SK-MEL-5 (cell line): ENCODE data around the gene MEI1. TPM values are rescaled to one million over a fixed set of nuclear protein-coding genes. Genes with fewer than 3 reads are reported as not detected.
A peak's percentile ranks its signal among the peaks of the same experiment; 100 is the strongest.

Experiments used
- DNase-seq: peaks from one replicate; pipeline ENCODE4 v3.0.0-alpha.2; 2016; ENCODE audit warnings: low read depth, low spot score
- in situ Hi-C: cut with HindIII; loops from 2 replicates; pipeline ENCODE4 v1.10.0; 2016; ENCODE audit warnings: low sequenced_read_pairs, high pct_unique_total_duplicates, low pct_unique_long_range_greater_than_20kb
- total RNA-seq: library from RNA; depleted of rRNA; stranded (reverse); fragments of >200 nt; shearing (Covaris generic); gene quantifications from 2 replicates; pipeline ENCODE4 v1.2.3, GENCODE V29; 2014

The MEI1 gene
- total RNA-seq, 1 experiment from 2014 or later = 0.13 TPM

DNA sequence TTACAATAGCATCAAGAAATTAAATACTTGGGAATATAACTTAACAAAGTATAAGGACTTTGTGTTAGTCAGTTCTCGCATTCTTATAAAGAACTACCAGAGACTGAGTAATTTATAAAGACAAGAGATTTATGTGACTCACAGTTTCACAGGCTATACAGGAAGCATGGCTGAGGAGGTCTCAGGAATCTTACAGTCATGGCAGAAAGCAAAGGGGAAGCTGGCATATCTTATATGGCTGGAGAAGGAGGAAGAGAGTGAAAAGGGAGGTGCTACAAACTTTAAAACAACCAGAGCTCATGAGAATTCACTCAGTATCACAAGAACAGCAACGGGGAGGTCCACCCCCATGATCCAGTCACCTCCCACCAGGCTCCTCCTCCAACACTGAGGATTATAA is 69.1 kb downstream of the MEI1 start:
- DNase-seq = no peak
- in situ Hi-C loops = no loop called here

DNA sequence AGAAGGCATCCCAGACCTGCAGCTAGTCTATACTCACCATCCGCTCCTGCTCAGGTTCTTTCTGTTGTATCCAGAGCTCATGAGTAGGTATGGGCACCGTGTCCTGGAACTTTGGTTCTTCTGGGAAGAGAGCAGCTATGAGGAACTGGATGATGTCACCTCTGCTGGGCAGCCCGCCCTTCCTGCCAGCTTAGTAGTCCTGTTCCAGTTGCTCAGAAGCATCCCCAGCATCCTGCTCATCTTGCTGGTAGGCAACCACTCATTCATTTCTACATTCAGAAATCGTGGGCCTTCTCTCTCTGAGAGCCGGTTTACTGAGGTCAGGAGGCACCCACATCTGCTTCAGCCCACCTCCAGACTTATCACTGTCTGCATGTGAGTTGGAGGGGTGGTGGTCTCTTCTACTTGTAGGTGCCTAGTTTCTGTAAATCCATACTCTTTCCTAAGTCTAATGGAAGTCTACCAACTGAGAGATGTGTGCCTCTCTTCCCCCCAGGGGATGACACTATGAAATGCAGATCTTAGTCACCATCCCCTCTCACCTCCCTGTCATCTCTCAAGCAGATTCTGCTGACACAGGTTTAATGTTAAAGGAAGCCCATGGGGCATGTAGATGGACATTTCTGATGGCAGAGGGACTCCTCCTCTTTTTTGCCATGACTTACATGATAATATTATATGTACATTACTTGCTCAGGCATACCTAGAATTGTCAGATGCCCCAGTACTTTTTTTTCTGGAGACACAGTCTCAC is 71.6 kb downstream of the MEI1 start:
- DNase-seq = no peak
- in situ Hi-C loops = no loop called here

DNA sequence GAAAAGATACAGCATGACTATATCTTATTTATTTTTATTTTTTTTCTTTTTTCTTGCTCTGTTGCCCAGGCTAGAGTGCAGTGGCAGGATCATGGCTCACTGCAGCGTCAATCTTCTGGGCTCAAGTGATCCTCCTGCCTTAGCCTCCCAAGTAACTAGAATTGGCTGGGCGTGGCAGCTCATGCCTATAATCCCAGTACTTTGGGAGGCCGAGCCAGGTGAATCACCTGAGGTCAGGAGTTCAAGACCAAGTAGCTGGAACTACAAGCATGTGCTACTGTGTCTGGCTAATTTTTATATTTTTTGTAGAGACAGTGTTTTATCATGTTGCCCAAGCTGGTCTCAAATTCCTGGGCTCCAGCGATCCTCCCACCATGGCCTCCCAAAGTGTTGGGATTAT is 72.9 kb downstream of the MEI1 start:
- in situ Hi-C loops = no loop called here
- DNase-seq = no peak

DNA sequence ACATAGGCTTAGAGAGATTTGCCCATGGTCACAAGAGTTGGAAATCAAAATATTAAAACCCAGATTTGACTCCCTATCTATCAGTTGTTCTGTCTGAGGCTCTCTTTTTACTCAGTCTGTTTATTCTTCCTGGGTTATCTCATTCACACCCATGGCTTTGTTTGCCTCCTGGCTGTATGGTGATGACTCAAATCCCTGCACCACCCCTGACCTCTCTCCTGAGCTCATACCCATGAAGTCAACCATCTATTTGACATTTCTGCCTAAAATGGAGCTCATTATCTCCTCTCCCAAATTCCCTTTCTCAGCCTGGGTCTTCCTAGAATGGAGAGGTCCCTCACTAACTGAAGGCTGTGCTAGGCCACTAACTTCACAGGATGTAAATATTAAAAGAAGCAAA is 73.3 kb downstream of the MEI1 start:
- peak; percentile 24 for DNase-seq
- in situ Hi-C loops = no loop called here

DNA sequence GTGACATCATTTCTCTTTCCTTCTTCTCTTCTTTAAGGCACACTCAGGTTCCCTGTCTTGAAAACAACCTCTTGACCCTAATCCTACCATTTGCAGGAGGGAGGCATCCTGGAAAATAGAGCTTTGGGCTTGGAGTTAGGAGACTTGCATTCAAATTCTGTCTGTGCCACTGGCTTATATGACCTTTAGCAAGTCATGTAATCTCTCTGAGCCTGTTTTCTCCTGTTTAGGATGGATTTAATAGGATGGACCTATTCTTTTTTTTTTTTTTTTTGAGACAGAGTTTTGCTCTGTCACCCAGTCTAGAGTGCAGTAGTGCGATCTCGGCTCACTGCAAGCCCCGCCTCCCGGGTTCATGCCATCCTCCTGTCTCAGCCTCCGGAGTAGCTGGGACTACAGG is 76.0 kb downstream of the MEI1 start:
- DNase-seq = no peak
- in situ Hi-C loops = no loop called here

DNA sequence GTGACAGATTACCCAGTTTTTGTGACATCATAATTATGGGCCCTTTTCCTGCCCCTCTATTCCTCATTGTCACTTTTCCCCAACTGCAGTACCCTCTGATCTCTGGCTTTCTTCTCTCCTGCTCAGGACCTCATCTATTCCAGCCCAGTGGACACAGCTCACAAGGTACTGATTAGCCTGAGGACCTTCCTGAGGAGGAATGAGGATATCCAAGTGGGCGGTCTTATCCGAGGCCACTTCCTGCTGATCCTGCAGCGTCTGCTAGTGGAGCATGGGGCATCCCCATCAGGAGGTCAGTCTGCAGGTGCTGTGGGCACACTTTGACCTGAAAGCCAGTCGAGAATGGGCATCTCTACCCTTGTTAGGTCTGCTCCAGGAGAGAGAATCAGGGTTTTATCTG is 76.7 kb downstream of the MEI1 start:
- DNase-seq = peak; percentile 30
- in situ Hi-C loops = no loop called here

DNA sequence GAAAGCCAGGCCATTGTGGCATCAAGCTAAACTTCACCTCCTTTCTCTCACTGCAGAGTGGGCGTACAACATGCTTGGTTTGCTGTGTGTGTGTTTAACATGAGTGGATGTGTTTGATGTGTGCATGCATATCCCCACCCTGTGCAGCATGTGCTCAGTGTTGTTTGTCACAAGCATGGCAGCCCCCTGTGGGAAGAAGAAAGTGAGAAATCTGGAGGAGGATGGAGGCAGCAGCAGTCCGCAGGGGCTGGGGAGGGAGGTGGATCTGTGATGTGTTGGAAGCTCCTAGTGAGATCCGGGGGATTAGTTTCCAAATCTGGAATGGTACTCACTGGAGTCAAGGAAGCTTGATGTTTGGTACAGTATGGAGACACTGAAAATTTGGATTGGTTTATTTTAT is 77.1 kb downstream of the MEI1 start:
- in situ Hi-C loops = no loop called here

DNA sequence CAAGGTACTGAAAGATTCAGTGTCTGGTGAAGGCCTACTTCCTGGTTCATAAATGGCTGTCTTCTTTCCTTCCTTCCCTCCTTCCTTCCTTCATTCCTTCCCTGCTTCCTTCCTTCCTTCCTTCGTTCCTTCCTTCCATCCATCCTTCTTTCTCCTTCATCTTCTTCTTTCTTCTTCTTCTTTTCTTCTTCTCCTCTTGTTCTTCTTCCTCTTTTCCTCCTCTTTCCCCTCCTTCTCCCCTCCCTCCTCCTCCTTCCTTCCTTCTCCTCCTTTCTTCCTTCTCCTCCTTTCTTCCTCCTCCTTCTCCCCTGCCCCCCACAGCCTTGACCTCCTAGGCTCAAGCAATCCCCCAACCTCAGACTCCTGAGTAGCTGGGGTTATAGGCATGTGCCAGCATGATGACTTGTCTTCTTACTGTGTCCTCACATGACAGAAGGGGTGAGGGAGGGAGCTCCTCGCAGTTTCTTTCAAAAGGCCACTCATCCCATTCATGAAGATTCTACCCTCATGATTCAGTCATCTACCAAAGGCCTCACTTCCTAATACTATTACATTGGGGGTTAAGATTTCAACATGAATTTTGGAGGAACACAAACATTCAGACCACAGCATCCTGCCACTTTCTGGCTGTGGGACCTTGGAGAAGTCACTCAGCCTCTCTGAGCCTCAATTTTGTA is 78.6 kb downstream of the MEI1 start:
- peak; percentile 36 for DNase-seq
- in situ Hi-C loops = no loop called here

More for the DNA sequence above, 77.1 kb downstream of the MEI1 start:
- no peak for DNase-seq

DNA sequence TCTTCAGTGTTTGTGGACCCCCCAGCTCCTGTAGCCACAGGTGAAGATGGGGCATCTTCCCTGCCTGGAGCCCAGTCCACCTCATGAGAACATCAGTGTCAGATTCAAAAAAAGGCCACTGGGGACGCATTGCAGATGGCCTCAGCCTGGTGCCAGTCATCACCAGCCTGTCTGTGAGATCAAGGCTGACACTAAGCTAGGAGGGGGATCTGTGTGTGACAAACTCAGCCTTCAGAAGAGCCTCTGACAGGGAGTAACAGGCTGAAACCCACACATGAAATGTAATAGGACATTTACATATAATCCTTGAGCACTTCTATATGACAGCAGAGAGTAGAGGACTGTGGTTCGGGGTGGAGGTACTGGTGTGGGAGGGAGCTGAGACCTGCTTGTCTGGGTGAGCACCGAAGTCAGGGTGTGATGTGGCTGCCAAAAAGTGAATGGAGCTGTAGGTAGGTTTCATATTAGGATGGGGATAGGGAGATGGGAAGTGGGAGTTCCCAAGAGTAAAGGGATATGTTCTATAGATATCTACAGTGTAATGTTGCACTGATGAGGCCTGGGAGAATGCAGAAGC is 80.7 kb downstream of the MEI1 start:
- in situ Hi-C loops = no loop called here

DNA sequence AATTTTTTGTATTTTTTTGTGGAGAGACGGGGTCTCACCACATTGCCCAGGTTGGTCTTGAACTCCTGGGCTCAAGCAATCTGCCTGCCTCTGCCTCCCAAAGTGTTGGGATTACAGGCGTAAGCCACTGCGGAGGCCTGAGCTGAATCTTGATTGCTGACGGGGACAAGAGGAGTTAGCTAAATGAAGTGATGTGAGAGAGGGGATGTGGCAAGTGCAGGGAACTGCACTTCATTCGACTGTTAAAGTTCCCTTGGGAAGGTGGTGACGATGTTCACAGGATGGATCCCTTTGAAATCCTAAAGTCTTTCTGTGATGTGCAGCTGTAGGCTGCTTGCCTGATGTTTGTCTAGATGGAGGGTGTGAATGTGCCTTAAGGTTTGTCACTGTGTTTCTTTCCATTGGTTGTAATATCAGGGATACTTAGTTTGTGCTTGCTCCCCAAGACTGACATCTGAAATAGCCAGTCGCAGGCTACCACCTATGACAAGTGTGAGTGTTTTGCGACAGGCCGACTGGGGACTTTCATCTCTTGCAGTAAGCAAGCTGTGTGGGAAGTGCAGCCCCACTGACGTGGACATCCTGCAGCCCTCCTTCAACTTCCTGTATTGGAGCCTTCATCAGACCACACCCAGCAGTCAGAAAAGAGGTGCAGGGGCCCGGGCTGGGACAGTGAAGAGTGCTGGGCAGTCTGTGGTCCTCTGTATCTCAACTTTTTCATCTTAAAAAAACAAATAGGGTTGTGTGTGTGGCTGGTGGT is 81.6 kb downstream of the MEI1 start:
- DNase-seq = no peak
- in situ Hi-C loops = no loop called here

More for the DNA sequence above, 80.7 kb downstream of the MEI1 start:
- no peak for DNase-seq

DNA sequence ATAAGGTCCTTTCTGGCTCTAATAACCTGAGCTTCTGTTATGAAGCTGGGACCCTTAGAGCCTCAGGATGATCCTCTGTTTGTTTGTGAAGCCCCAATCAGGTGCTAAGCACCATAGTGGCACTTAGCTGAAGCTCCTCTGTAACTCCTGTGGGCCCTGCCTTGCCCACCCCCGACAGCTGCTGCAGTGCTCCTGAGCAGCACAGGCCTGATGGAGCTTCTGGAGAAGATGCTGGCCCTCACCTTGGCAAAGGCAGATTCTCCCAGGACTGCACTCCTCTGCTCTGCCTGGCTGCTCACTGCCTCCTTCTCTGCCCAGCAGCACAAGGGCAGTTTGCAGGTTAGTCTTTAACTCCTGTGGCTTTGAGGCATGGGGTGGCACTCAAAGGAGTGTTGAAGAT is 82.2 kb downstream of the MEI1 start:
- in situ Hi-C loops = no loop called here

DNA sequence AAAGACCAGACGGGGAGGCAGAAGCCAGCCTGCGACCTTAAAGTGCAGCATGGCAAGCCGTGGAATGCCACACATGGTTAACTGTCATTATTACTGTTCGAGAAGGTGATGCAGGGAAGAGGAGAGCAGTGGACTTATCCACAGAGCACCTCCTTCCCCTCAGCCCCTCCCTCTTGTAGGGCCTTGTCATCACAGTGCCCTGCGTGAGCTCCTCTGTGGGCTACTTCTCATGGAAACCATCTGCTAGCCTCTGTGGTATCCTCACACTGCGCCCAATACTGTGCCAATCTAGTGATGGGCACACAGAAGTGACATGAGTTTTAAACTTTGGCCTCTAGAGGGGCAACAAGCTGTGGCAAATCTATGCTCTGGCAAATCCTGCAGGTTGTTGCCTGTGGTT is 83.0 kb downstream of the MEI1 start:
- in situ Hi-C loops = no loop called here
- no peak for DNase-seq

More for the DNA sequence above, 82.2 kb downstream of the MEI1 start:
- DNase-seq = no peak

DNA sequence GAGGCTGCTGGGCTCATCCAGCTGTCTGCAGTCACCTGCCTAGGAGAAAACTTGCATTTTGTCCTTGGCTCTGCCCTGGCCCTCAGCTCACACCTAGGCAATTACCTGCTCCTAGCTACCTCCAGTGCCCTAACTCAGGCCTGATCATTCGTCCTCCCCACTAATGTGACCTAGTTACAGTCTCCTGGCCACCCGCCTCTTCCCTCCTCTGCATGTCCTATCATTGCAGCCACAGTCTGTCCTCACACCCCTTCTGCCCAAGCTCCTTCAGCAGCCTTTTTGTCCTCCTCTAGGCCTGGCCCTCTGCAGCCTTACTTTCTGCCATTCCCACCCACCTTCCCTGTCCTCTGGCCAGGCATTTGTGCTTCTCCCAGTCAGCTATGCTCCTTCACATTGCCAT is 83.4 kb downstream of the MEI1 start:
- DNase-seq = no peak
- in situ Hi-C loops = no loop called here

DNA sequence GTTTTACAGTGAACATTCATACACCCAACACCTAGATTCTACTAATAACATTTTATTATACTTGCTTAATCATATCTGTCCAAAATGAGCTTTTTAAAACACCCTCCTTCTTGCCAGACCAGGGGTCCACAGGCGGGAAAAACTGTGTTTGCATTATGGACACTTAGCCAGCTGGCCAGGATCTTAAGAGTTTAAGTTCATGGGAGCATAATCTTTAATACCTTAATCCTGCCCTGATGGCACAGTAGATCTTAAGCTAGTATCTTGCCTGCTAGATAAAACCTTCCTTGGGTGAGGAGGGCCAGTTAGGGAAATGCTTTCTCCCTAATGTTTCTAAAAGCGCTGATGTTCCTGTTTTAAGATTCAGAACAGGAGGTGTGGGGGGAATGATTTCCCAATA is 88.0 kb downstream of the MEI1 start:
- in situ Hi-C loops = no loop called here

DNA sequence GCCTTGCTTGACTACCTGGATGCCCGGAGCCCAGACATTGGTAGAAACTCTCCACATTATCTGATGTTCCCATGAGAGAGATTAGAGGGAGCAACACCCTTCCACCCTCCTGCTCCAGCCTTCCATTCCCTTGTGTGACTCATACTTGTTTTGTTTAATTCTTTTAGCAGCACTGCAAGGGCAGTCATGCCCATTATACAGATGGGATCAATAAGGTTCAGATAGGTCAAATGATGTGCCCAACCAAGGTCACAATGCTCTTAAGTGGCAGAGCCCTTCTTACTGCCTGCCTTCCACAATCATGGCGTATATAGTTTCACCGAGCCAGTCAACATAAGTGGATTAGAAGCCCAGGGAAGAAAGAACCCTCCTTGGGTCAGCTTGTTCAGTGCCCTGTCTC is 94.6 kb downstream of the MEI1 start:
- in situ Hi-C loops = no loop called here
- DNase-seq = no peak

More for the DNA sequence above, 88.0 kb downstream of the MEI1 start:
- DNase-seq = no peak

DNA sequence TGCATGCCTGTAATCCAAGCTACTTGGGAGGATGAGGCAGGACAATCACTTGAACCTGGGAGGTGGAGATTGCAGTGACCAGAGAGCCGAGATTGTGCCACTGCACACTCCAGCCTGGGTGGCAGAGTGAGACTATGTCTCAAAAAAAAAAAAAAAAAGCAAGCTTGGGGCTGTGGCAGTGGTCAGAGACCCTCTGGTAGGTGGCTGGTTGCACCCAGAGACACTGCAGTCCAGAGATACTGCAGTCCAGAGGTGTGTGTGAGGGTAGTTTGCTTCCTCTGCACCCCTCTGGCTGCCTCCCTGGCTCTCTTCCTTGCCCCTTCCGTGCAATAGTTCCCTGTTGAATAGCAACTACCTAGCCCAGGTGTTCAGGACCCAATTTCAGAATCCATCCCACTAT is 99.4 kb downstream of the MEI1 start:
- in situ Hi-C loops = no loop called here
- DNase-seq = no peak

DNA sequence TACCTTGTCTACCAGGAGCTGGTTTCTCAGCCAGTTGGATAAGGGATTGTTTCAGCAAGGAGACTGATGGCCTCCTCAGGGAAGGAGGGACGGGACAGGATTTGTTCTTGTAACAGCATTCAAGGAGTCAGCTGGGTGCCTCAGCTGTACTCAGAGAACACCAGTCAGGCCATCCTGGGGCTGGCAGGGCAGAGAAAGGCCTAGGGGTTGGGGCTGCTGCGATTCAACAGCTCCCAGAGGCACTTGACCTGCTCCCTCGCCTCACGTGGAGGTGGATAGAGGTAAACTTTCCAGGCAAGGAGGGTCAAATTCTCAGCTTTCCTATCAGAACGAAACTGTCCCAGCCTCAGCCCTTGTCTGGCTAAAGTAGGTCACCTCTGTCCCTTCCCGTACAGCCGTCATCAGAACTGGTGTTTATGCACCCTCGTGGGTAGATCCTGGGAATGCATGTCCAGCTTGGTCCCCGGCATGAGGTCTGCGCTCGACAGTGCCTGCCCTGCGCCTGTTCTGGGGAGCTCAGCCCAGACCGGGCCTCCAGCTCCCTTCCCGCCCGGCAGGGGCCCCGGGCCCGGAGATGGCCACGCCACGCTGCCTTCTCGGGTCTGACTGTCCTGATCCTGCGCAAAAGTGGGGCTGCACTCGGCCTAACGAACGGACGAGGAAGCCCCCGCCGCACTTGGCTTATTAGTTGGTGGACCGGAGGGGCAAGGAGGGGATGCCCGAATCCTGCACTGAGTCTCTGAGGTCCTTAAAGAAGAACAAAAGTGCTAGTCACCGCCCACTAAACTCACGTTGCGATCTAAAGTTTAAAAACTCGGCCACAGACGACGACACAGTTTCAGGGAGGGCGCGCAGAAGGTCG is 100.4 kb downstream of the MEI1 start:
- DNase-seq = no peak
- in situ Hi-C loops = no loop called here
